ENCODE measurements around the gene DNALI1. TPM values are rescaled to one million over a fixed set of nuclear protein-coding genes. Genes with fewer than 3 reads are reported as not detected.

The DNALI1 gene
- total and polyA plus RNA-seq, 2 of the 8 experiments (the other 6 are each of a cell fraction or from before 2014, with no cell fraction given): 8.9 to 11.3 TPM

DNA sequence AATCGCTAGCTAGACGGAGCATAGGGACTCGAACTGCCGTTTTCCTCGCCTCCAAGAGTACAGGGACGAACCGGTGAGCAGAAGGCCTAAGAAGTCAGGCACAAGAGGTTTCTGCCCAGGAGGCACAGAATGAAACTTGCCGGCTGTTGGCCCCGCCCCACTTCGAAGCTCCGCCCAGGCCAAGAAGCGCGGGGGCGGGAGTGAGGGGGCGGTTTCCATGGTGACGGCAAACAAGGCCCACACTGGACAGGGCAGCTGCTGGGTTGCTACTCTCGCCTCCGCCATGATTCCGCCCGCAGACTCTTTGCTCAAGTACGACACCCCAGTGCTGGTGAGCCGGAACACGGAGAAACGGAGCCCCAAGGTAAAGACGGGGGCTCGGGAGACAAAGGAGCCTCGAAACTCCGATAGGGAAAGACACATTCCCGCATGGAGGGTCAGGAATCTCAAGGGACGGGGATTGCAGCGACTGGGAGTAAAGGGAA, at the start of gene DNALI1 (continued):
- no peak for TF ChIP-seq HDAC2 (IDR thresholded peaks at IDR 0.05; ENCODE audit: borderline replicate concordance in 1 of 2, low read depth in 2 of 2, low read length in 2 of 2)
- peak; percentile 90 for TF ChIP-seq YY1 (IDR thresholded peaks at IDR 0.05; ENCODE audit: low read depth, low read length)
- TF ChIP-seq BRCA1 (IDR thresholded peaks at IDR 0.05; ENCODE audit: low read depth, low read length): no peak
- TF ChIP-seq CREB1 (IDR thresholded peaks at IDR 0.05): peak; percentile 45; the same call in 1 of the 2 replicates
- no peak for TF ChIP-seq RNF2 (IDR thresholded peaks at IDR 0.05; ENCODE audit: borderline replicate concordance, low read depth, low read length, missing control alignments, poor library complexity, severe bottlenecking)
- TF ChIP-seq, protein P1, sequence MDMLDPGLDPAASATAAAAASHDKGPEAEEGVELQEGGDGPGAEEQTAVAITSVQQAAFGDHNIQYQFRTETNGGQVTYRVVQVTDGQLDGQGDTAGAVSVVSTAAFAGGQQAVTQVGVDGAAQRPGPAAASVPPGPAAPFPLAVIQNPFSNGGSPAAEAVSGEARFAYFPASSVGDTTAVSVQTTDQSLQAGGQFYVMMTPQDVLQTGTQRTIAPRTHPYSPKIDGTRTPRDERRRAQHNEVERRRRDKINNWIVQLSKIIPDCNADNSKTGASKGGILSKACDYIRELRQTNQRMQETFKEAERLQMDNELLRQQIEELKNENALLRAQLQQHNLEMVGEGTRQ (IDR thresholded peaks at IDR 0.05; ENCODE audit: low read length): no peak
- no peak for TF ChIP-seq RXRA (IDR thresholded peaks at IDR 0.05; ENCODE audit: insufficient read depth, low read depth, low read length)
- TF ChIP-seq SIRT6 (IDR thresholded peaks at IDR 0.05; ENCODE audit: low read length): no peak
- TF ChIP-seq BCL11A (IDR thresholded peaks at IDR 0.05; ENCODE audit: low read depth in 2 of 2, low read length in 2 of 2): no peak
